Endodermal cell (in vitro differentiated cells): ENCODE data around the gene MAML2. TPM values are rescaled to one million over a fixed set of nuclear protein-coding genes. Genes with fewer than 3 reads are reported as not detected.

Experiments used
- DNase-seq: peaks from one replicate; pipeline ENCODE4 v3.0.0-alpha.2; 2017
- H3K27ac ChIP-seq: 2 replicates; pipeline ENCODE4 v1.5.1; 2013; ENCODE audit warnings: mild to moderate bottlenecking, low read depth, low read length, moderate library complexity
- H3K27me3 ChIP-seq: 2 replicates; pipeline ENCODE4 v1.6.1; 2013; ENCODE audit warnings: mild to moderate bottlenecking, low read length, moderate library complexity; ENCODE audit not compliant: insufficient read depth, control insufficient read depth, poor library complexity, severe bottlenecking
- H3K36me3 ChIP-seq: 2 replicates; pipeline ENCODE4 v1.7.0; 2013; ENCODE audit warnings: mild to moderate bottlenecking, low read length, moderate library complexity; ENCODE audit not compliant: control insufficient read depth, insufficient read depth
- H3K4me1 ChIP-seq: one replicate; pipeline ENCODE4 v1.7.0; 2013; ENCODE audit warnings: low read length; ENCODE audit not compliant: control insufficient read depth, insufficient read depth
- H3K4me3 ChIP-seq: 2 replicates; pipeline ENCODE4 v1.5.1; 2013; ENCODE audit warnings: mild to moderate bottlenecking, low read length, moderate library complexity
- H3K9ac ChIP-seq: 2 replicates; pipeline ENCODE4 v1.6.1; 2013; ENCODE audit warnings: mild to moderate bottlenecking, low read length, moderate library complexity; ENCODE audit not compliant: poor library complexity, severe bottlenecking; ENCODE audit errors: extremely low read depth
- H3K9me3 ChIP-seq: 2 replicates; pipeline ENCODE4 v1.6.1; 2013; ENCODE audit warnings: mild to moderate bottlenecking, low read length, moderate library complexity; ENCODE audit not compliant: control insufficient read depth
- H3K27ac Mint-ChIP-seq: 2 replicates; pipeline ENCODE4 v1.8.0; 2020; ENCODE audit warnings: mixed read lengths
- H3K27me3 Mint-ChIP-seq: 2 replicates; pipeline ENCODE4 v1.8.0; 2021; ENCODE audit warnings: mild to moderate bottlenecking, mixed read lengths; ENCODE audit not compliant: insufficient read depth
- H3K36me3 Mint-ChIP-seq: 2 replicates; pipeline ENCODE4 v1.8.0; 2020; ENCODE audit warnings: low read depth, mixed read lengths
- H3K4me1 Mint-ChIP-seq: 2 replicates; pipeline ENCODE4 v1.8.0; 2020; ENCODE audit warnings: mixed read lengths
- H3K4me3 Mint-ChIP-seq: 2 replicates; pipeline ENCODE4 v1.8.0; 2020; ENCODE audit warnings: mild to moderate bottlenecking, moderate library complexity, mixed read lengths
- H3K9me3 Mint-ChIP-seq: 2 replicates; pipeline ENCODE4 v1.8.0; 2020; ENCODE audit warnings: mild to moderate bottlenecking, mixed read lengths
- WGBS, 2 experiments: methylation state at CpG; one replicate each; pipeline versions ENCODE4 v1.1.5 to v1.1.7; 2013; ENCODE audit warnings: missing lambda C conversion rate in 2 of 2, mixed read lengths in 1 of 2; ENCODE audit not compliant: insufficient coverage in 1 of 2, insufficient read length in 1 of 2; 5-methylcytosine and 5-hydroxymethylcytosine counted together
- total RNA-seq, 2 donors: library from RNA; stranded (reverse); fragmentation: NEBNext Ultra II Directional in 1 of 2; extraction: Animal tissue kit (Norgen Biotek cat#: 25700) in 1 of 2; gene quantifications; 2 replicates in 1 of 2; 3 replicates in 1 of 2; pipeline ENCODE4 v1.2.1, GENCODE V29; 2021
- TF ChIP-seq, protein P1 (sequence below): fragments of 200-600 bp; sonication (generic); conservative IDR thresholded peaks from 2 replicates; pipeline ENCODE4 v1.5.0; 2021; ENCODE audit warnings: antibody characterized with exemption, mild to moderate bottlenecking

Gene MAML2
- total RNA-seq, 2 donors from 2014 or later: 6.6 to 8.0 TPM

DNA sequence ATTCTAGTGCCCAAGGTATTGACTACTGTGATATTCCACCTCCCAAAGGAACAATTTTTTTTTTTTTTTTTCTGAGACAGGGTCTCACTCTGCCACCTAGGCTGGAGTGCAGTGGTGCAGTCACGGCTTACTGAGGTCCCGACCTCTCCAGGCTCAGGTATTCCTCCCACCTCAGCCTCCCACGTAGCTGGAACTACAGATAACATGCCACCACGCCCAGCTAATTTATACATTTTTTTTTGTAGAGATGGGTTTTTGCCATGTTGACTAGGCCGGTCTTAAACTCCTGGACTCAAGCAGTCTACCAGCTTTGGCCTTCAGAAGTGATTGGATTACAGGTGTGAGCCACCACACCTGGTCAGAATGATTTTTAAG, 33.4 kb downstream of the MAML2 start:
- Mint-ChIP-seq H3K9me3 (no peaks in the 10 kb centered on the region), H3K4me3 (no peak overlapping the region), H3K36me3 (no peaks in the 10 kb centered on the region), H3K27ac (no peak overlapping the region), H3K4me1 (peaks cover 43% of the 10 kb centered on the region), H3K27me3 (no peaks in the 10 kb centered on the region)
- H3K4me3 ChIP-seq: no peak overlapping the region
- H3K27ac ChIP-seq: peak overlapping the region; percentile 94
- WGBS, 2 experiments: 91 to 97% methylated on average over 1 to 5 of the region's 5 CpGs
- H3K36me3 ChIP-seq: no peaks in the 10 kb centered on the region
- H3K9ac ChIP-seq: no peak overlapping the region
- H3K27me3 ChIP-seq: no peaks in the 10 kb centered on the region
- no peaks in the 10 kb centered on the region for H3K9me3 ChIP-seq
- H3K4me1 ChIP-seq: peaks cover 19% of the 10 kb centered on the region
- no peak for DNase-seq
- TF ChIP-seq, protein P1, sequence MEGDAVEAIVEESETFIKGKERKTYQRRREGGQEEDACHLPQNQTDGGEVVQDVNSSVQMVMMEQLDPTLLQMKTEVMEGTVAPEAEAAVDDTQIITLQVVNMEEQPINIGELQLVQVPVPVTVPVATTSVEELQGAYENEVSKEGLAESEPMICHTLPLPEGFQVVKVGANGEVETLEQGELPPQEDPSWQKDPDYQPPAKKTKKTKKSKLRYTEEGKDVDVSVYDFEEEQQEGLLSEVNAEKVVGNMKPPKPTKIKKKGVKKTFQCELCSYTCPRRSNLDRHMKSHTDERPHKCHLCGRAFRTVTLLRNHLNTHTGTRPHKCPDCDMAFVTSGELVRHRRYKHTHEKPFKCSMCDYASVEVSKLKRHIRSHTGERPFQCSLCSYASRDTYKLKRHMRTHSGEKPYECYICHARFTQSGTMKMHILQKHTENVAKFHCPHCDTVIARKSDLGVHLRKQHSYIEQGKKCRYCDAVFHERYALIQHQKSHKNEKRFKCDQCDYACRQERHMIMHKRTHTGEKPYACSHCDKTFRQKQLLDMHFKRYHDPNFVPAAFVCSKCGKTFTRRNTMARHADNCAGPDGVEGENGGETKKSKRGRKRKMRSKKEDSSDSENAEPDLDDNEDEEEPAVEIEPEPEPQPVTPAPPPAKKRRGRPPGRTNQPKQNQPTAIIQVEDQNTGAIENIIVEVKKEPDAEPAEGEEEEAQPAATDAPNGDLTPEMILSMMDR: peak; percentile 21

DNA sequence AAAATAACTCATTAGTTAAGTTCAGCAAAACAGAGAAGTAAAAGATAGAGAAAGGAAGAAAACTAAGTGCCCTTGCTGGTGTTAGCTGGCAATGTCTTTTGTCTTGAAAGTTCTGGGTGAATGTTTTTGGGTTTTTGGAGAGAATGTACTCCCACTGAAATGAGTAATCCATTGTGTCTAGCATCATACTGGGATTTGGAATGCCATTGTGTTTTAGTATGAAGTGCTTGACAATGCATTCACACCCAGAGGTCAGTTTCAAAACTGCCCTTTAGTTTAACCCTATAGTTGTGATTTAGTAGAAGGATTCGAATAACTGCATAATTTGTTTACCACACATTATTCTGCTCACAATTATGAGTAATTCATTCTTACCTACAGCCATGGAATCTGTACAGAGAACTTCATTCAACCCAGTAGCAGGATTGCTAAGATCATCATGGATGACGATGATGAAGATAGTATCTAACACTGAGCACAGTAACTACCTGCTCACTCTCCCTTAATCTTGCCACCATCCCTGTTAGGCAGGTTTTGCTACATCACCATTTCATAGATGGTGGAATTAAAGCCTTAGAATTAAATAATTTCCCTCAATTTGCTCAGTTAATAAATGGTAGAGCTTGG, 33.9 kb downstream of the MAML2 start:
- no peak for DNase-seq
- Histone ChIP-seq H3K4me3 (no peak overlapping the region), H3K4me1 (peaks cover 19% of the 10 kb centered on the region), H3K27me3 (no peaks in the 10 kb centered on the region), H3K9ac (no peak overlapping the region), H3K27ac (peak overlapping the region; percentile 94), H3K36me3 (no peaks in the 10 kb centered on the region), H3K9me3 (no peaks in the 10 kb centered on the region)
- H3K36me3 Mint-ChIP-seq: no peaks in the 10 kb centered on the region
- H3K4me1 Mint-ChIP-seq: peaks cover 38% of the 10 kb centered on the region
- H3K27ac Mint-ChIP-seq: peak overlapping the region; percentile 15
- TF ChIP-seq, protein P1: no peak
- H3K27me3 Mint-ChIP-seq: no peaks in the 10 kb centered on the region
- 82 to 83% methylated on average over 1 to 2 of the region's 2 CpGs for WGBS, 2 experiments
- no peaks in the 10 kb centered on the region for H3K9me3 Mint-ChIP-seq
- H3K4me3 Mint-ChIP-seq: no peak overlapping the region

DNA sequence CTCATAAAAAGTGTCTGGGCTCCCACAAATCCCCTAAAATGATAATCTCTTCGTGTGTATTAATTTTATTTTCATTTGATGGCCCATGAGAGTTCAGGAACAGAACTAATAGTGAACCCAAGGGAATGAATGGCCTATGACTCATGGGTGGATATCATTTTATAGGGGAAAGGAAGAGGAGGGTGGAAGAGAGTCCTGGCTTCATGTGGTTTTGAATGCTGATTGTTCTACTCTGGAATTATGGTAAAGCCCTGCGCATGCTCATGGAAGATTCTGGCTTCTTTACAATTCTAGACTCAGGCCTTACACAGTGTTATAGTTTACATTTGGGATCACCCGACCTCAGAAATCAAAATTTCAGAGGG, 35.2 kb downstream of the MAML2 start:
- Mint-ChIP-seq H3K4me1 (peaks cover 27% of the 10 kb centered on the region), H3K36me3 (no peaks in the 10 kb centered on the region), H3K4me3 (peak overlapping the region; percentile 7), H3K27ac (peak overlapping the region; percentile 78), H3K9me3 (no peaks in the 10 kb centered on the region), H3K27me3 (no peaks in the 10 kb centered on the region)
- Histone ChIP-seq H3K4me1 (peaks cover 19% of the 10 kb centered on the region), H3K27ac (peak overlapping the region; percentile 94), H3K9ac (peak overlapping the region; percentile 28), H3K4me3 (peak overlapping the region; percentile 53), H3K36me3 (no peaks in the 10 kb centered on the region), H3K27me3 (no peaks in the 10 kb centered on the region), H3K9me3 (no peaks in the 10 kb centered on the region)
- TF ChIP-seq, protein P1: no peak
- 60 to 80% methylated on average over 1 to 3 of the region's 3 CpGs for WGBS, 2 experiments
- no peak for DNase-seq
